ENCODE data around the gene GAK.
A peak's percentile ranks its signal among the peaks of the same experiment; 100 is the strongest.

GAK gene

DNA sequence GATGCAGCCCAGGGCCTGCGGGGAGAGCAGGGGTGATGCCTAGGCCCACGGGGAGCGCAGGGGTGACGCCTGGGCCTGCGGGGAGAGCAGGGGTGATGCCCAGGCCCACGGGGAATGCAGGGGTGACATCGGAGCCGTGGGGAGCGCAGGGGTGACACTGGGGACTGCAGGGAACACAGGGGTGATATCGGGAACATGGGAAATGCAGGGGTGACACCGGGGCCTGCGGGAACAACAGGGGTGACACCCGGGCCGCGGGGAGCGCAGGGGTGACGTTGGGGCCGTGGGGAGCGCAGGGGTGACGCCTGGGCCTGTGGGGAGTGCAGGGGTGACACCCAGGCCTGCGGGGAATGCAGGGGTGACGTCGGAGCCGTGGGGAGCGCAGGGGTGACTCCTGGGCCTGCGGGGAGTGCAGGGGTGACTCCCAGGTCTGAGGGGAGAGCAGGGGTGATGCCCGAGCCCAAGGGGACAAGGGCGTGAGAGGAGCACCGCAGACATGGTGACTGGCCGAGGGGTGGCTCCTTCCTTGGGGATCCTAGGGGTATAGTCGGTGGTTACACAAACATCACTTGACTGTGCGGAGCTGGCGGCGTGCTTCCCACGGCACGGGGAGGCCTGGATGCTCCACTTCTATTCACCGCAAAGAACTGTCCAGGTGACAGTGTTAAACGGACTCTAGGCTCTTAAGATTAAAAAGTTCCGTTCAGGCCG, 38.0 kb downstream of the GAK start:
- no peak for TF ChIP-seq POLR2A (IDR thresholded peaks at IDR 0.05; ENCODE audit: extremely low read depth, insufficient read length)
- no peak for TF ChIP-seq MYC (IDR thresholded peaks at IDR 0.05; ENCODE audit: low read depth, low read length)
- TF ChIP-seq, protein P1, sequence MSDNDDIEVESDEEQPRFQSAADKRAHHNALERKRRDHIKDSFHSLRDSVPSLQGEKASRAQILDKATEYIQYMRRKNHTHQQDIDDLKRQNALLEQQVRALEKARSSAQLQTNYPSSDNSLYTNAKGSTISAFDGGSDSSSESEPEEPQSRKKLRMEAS (IDR thresholded peaks at IDR 0.05; ENCODE audit: low read depth, low read length), result no peak
- TF ChIP-seq, protein P2, sequence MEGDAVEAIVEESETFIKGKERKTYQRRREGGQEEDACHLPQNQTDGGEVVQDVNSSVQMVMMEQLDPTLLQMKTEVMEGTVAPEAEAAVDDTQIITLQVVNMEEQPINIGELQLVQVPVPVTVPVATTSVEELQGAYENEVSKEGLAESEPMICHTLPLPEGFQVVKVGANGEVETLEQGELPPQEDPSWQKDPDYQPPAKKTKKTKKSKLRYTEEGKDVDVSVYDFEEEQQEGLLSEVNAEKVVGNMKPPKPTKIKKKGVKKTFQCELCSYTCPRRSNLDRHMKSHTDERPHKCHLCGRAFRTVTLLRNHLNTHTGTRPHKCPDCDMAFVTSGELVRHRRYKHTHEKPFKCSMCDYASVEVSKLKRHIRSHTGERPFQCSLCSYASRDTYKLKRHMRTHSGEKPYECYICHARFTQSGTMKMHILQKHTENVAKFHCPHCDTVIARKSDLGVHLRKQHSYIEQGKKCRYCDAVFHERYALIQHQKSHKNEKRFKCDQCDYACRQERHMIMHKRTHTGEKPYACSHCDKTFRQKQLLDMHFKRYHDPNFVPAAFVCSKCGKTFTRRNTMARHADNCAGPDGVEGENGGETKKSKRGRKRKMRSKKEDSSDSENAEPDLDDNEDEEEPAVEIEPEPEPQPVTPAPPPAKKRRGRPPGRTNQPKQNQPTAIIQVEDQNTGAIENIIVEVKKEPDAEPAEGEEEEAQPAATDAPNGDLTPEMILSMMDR (IDR thresholded peaks at IDR 0.05; ENCODE audit: low read depth, low read length), result no peak
- H3K4me3 ChIP-seq (ENCODE audit: low read depth, low read length), result no peak overlapping the region
- DNase-seq (ENCODE audit: low read depth), result no peak

DNA sequence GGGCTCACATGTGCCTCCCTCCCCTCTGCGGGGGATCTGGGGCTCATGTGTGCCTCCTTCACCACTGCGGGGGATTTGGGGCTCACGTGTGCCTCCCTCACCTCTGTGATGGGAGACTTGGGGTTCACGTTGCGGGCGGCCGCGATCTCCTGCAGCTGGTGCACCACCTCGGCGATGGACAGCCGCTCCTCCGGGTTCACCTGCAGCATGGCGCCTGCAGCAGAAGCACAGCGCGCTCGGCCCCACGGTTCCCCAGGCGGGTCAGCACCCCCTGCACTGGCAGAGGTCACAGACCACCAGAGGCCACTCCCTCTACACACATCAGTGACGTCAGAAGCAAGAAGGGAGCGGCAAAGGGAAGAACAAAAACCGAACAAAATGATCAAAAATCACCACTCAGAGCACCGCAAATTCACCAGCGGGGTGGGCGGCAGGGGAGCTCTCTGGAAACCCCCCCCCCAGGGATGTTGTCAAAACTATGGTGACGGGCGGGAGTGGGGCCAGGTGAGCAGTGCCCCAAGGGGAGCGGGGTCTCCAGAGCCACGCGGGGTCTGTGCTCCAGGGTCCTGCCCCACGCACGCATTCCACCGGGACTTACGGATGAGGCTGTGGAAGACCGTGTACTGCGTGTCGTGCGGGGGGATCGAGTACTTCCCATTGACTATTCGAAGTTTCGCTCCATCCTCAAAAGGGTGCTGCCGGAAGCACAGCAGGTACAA, 38.7 kb downstream of the GAK start:
- DNase-seq (ENCODE audit: low read depth), result no peak
- TF ChIP-seq, protein P1 (IDR thresholded peaks at IDR 0.05; ENCODE audit: low read depth, low read length), result no peak
- TF ChIP-seq, protein P2 (IDR thresholded peaks at IDR 0.05; ENCODE audit: low read depth, low read length), result no peak
- no peak for TF ChIP-seq MYC (IDR thresholded peaks at IDR 0.05; ENCODE audit: low read depth, low read length)
- TF ChIP-seq POLR2A (IDR thresholded peaks at IDR 0.05; ENCODE audit: extremely low read depth, insufficient read length), result no peak
- H3K4me3 ChIP-seq (ENCODE audit: low read depth, low read length), result no peak overlapping the region

DNA sequence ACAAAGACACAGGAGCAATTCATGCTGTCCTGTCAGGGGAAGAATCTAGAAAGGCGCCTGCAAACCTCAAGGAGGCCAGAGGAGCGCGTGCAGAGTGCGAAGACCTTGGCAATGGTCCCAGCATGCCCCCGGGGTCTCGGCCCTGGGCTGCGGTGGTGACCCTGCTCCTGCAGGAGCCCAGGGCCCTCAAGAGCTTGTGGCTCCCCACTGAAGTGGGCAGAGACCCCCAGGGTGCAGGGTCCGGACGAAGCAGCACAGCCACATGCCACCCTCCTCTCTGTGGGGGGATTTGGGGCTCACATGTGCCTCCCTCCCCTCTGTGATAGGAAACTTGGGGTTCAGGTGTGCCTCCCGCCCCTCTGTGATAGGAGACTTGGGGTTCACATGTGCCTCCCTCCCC, 39.3 kb downstream of the GAK start:
- TF ChIP-seq, protein P1 (IDR thresholded peaks at IDR 0.05; ENCODE audit: low read depth, low read length), result no peak
- TF ChIP-seq MYC (IDR thresholded peaks at IDR 0.05; ENCODE audit: low read depth, low read length) (no peak), POLR2A (IDR thresholded peaks at IDR 0.05; ENCODE audit: extremely low read depth, insufficient read length) (no peak)
- TF ChIP-seq, protein P2 (IDR thresholded peaks at IDR 0.05; ENCODE audit: low read depth, low read length), result no peak
- no peak overlapping the region for H3K4me3 ChIP-seq (ENCODE audit: low read depth, low read length)
- no peak for DNase-seq (ENCODE audit: low read depth)

DNA sequence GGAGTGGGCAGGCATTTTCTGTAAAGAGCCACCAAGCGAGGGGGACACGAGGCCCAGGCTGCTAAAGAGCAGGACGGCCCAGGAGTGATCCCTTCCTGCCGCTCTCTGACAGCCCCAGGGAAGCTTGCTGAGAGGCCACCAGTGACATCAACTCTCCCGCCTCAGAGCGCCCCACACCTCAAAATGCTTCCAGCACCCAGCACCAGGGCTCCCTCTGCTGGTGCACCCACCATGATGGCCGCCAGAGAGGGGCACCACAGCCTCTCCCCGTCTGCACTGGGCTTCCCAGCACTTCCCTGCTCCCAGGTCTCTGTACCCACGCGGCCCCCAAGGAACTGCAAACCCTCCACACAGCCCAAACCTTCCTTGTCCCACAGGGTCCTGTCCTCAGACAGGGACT, 40.4 kb downstream of the GAK start:
- no peak overlapping the region for H3K4me3 ChIP-seq (ENCODE audit: low read depth, low read length)

DNA sequence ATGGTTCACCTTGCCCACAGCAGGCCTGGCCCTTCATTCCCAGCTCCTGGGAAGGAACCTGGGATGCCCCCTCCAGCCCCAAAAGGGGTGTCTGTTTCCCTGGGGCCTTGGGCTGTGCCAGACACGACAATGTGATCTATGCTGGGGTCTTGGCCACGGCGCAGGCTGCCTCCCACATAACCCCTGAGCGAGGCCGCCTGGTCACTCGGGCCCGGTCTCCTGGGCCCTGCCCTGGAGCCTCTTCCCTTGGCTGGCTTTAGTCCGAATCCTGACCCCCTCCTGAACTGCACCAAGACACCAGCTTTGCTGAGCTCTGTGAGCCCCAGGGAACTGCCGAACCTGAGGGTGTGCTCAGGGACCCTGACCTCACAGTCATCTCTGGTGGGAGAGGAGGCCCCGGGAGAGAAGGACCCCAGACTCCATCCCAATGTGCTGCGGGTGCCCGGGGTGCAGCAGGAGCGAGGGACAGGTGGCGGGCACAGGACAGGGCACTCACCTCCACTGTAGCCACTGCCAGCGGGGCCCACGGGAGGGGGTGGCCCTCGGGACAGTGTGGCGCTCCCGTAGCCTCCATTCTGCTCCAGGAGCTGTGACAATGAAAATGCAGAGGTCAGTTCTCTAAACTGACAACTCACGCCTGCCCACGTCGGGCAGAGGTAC, 42.0 kb downstream of the GAK start:
- TF ChIP-seq MYC (IDR thresholded peaks at IDR 0.05; ENCODE audit: low read depth, low read length), result no peak
- TF ChIP-seq, protein P2 (IDR thresholded peaks at IDR 0.05; ENCODE audit: low read depth, low read length), result no peak
- TF ChIP-seq POLR2A (IDR thresholded peaks at IDR 0.05; ENCODE audit: extremely low read depth, insufficient read length), result no peak
- TF ChIP-seq, protein P1 (IDR thresholded peaks at IDR 0.05; ENCODE audit: low read depth, low read length), result no peak
- no peak for DNase-seq (ENCODE audit: low read depth)
- H3K4me3 ChIP-seq (ENCODE audit: low read depth, low read length), result no peak overlapping the region

More for the DNA sequence above, 40.4 kb downstream of the GAK start:
- no peak for TF ChIP-seq MYC (IDR thresholded peaks at IDR 0.05; ENCODE audit: low read depth, low read length)
- no peak for TF ChIP-seq POLR2A (IDR thresholded peaks at IDR 0.05; ENCODE audit: extremely low read depth, insufficient read length)
- TF ChIP-seq, protein P1 (IDR thresholded peaks at IDR 0.05; ENCODE audit: low read depth, low read length), result no peak
- TF ChIP-seq, protein P2 (IDR thresholded peaks at IDR 0.05; ENCODE audit: low read depth, low read length), result peak; percentile 34
- peak; percentile 52 for DNase-seq (ENCODE audit: low read depth)

Measured in NB4 (cell line).